HG02623 (cell line): Measurements from ENCODE around the gene B4GALT5.
A peak's percentile ranks its signal among the peaks of the same experiment; 100 is the strongest.
"Not testable (repeated sequence)": the region's sequence is repeated elsewhere in the genome, so short reads cannot be mapped to it uniquely, and the experiment has no call there.

ENCODE experiments used
- ATAC-seq: cut with Tn5 transposase; IDR thresholded peaks from one replicate; pipeline ENCODE4 v1.9.1; 2021; ENCODE audit warnings: moderate library complexity; ENCODE audit not compliant: unreplicated experiment

B4GALT5 gene

DNA sequence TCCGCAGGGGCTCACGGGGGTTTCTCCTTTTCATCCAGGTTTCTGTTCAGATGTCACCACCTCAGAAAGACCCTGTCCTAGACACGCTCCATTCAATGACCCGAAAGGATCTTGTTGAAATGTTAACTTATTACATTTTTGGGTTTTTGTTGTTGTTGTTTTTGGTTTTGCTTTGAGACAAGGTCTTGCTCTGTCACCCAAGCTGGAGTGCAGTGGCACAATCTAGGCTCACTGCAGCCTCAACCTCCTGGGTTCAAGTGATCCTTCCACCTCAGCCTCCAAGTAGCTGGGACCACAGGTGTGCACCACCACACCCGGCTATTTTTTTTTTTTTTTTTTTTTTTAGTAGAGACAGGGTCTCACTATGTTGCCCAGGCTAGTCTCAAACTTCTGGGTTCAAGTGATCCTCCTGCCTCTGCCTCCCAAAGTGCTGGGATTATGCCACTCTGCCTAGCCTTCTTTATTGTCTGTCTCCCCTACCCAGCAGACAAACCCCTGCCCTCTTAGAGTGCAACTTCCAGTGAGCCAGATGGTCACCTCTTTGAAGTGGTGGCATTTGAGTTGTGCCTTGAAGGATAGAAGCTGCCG, 102.0 kb downstream of the B4GALT5 start:
- ATAC-seq: not testable (repeated sequence)

DNA sequence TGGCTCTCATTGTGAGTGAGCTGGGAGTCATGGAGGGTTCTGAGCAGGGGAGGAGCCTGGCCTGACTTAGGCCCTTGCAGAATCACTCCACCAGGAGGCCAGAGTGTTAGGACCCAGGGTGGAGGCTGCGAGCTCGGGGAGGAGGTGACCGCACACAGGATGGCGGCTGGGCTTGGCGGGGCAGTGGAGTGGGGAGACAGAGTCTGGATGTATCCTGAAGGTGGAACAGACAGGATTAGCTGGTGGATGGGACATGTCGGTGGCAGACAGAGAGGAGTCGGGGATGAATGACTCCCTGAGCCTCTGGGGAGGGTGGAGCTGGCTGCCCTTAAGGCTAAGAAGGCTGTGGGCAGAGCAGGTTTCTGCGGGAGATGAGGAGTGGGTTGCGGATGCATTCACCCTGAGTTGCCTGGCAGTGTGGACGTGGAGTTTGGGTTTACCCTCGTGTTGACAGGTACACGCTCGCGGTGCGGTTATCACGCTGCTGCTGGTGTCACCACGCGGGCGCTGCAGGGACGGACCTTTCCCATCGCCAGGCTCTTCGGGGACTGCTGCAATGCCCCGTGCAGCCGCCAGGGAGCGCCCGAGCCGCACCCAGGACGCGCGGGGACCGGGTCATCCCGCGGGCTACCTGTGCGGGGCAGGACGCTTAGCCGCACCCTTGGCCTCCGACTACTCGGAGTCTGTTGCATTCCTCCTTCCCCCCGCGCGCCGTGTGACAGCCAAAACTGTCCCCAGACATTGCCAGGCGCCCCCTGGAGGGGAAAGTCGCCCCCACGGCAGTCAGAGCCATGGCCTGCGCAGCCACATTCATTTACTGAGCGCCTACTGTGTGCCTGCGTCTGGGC, 102.8 kb downstream of the B4GALT5 start:
- peak; percentile 57 for ATAC-seq

DNA sequence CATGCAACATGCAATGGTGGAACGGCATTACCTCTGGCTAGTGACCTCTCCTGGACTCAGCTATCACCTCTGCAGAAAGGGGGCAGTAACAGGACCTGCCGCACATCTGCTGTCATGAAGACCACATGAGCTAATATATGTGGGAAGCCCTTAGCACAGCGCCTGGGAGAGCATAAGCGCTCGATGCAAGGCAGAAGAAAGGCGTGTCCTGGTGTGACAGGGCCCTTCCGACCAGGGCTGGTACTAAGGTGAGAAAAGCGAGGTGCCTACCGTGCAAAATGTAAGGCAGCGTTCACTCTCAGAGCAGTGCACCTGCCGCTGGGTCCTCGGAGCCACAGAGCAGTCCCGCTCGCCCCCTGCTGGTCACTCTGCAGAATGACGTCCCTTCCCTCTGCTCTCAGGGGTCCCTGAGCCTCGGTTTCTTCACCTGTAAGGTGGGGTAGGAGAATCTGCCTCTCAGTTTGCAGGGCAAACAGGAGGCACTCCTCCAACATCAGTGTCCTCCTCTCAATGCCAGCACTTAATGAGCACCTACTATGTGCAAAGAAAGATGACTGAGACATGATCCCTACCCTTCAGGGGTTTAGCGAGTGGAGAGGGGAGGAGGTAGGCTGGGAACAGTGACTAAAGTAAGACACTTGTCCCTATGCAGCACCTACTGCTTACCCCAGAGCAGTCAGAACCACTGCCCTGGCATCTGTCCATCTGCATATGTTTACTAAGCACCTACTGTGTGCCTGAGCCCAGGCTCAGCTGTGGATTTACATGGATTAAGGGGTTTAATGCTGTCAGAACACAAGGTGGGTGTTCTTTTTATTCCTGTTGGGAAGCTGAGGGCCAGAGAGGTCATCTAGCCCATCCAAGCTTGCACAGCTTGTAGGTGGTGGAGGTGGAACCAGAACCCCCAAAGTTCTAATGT, 104.7 kb downstream of the B4GALT5 start:
- ATAC-seq: no peak

DNA sequence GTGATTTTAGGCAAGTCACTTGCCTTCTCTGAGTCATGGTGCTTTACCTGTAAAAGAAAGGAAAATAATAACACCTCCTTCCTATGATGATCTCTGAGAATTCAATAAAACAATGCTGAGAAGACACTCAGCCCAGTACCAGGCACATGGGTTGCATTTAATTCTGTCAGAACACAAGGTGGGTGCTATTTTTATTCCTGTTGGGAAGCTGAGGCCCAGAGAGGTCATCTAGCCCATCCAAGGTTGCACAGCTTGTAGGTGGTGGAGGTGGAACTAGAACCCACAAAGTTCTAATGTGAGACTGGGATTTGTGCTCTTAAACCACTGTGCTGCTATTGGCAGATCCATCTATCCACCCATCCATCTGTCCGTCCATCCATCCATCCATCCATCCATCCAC, 106.1 kb downstream of the B4GALT5 start:
- ATAC-seq: no peak

DNA sequence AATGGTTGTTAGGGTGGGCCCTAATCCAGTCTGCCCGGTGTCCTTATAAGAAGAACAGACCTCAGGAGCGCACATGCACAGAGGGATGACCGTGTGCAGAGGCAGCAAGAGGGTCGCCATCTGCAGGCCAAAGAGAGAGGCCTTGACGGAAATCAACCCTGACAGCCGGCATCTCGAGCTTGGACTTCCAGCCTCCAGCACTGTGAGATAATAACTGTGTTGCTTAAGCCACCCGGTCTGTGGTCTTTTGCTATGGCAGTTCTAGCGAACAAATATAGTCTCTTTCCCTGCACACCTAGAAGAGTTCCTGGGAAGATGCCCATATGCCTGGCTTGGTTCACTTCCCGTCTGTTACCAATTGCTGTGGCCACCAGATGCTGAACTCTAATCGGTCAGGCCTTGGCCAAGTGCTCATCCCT, 110.5 kb downstream of the B4GALT5 start:
- ATAC-seq: no peak

DNA sequence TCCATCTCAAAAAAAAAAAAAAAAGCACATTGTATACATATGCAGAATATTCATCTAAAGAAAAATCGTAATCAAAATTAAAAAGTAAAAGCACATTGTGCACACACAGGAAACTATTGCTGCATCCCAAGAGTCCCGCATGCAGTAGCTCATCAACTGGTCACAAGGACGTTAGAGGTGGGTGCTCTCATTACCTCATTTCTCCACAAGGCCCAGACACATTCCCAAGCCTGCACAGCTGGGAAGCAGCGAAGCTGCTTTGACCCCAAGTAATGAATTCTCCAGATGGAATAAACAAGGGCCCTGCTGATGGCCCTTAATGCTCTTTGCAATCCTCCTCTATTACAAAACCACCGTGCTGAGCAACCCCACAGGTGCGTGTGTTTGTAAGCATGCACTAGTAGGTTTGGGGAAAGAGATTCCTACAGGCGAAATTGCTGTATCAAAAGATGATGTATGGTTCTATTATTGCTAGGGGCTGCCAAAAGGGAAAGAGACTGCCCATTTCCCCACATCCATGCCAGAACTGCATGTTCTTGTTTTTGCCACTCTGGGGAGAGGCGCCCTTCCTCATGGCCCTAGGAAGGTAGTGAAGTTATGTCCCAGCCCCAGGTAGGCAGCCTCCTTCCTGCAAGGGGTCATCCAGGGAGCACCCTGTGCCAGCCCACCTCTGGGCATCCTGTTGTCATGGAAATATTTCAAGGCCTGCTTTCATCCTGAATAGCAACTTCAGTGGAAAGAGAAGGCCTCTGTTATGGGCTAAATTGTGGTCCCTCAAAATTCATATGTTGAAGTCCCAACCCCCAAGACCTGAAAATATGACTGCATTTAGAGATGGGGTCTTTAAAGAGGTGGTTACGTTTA, 111.1 kb downstream of the B4GALT5 start:
- no peak for ATAC-seq

DNA sequence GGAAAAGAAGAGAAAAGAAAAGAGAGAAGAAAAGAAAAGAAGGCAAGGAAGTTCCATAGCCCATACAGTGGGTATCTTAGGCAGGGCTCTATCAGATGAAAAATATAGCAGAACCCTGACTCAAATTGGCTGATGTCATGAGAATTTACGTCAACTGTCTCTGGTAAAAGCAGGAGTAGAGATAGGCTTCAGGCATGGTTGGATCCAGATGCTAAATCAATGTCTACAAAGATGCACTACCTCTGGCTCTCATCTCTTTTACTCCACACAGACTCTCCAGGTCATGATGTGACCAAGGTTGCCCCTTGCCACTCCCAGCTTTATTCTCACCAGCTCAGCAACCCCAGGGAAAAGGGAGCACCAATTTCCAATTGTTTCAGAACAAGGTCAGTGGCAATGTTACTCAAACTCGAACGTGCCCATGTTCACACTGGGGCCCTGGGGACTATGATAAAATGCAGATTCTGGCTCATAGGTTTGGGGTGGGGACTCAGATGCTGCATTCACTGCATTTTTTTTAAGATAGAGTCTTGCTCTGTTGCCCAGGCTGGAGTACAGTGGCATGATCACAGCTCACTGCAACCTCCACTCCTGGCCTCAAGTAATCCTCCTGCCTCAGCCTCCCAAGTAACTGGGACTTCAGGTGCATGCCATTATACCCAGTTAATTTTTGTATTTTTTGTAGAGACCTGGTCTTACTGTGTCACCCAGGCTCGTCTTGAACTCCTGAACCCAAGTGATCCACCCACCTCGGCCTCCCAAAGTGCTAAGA, 112.3 kb downstream of the B4GALT5 start:
- ATAC-seq: no peak

DNA sequence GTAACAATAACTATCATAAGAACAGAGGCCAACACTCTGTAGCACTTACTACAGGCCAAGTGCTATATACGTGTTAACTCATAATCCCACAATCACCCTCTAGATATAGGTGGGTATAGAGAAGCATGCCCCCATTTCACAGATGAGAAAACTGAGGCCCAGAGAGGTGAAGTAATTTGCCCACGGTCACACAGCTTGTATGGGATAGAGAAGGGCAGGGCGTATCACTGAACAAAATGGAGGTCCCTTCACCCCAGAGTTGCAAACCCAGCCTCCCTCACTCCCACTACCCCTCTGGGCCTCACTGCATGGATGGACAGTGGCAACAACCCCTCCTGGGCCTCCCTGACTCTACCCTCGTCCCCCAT, 113.9 kb downstream of the B4GALT5 start:
- no peak for ATAC-seq

DNA sequence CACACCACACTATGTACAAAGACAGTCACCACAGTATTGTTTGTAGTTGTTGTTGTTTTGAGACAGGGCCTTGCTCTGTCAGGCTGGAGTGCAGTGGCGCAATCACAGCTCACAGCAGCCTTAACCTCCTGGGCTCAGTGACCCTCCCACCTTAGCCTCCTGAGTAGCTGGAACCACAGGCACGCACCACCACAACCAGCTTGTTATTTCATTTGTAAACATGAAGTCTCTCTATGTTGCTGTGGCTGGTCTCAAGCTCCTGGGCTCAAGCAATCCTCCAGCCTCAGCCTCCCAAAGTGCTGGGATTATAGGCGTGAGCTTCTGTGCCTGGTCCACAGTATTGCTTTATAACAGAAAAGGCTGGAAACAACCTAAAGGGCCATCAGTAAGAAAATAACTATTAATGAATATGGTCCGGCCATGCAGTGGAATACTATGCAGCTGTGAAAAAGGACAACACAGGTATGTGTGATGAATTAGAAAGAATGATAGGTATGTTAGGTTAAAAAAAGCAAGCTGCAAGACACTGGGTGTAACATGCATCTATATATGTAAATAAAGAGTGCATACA, 115.8 kb downstream of the B4GALT5 start:
- no peak for ATAC-seq

DNA sequence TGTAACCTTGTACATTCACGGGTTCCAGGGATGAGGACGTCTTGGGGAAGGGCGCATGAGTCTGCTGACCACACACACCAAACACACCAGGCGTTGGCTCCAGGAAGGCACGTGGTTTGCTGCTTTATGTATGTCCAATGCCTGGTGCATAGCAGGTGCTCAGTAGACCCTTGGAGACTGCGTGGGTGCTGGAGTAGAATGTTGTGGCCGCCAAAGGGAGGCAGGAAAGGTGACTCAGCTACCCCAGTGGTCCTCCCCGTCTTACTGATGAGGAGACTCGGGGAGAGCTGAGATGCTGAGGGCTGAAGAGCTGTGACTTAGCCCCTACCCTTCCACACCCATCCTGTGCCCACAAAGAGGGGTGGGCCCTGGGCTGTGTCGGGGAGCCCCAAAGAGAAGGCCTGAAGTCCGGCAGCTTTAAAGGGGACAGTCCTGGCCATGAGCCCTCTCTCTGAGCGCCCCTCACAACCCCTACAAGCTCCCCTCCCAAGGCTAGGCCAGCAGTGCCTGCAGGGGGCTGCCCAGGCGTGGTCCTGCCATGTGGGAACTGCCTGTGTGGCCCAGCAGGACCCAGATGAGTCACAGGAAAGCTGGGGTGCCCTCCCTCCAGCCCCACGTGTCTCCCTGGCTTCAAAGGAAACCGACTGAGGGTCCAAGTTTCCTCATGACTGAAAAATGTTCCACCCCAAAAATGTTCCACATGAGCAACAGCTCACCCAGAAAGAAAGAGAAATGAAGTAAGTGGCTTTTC, 117.7 kb downstream of the B4GALT5 start:
- ATAC-seq: no peak

DNA sequence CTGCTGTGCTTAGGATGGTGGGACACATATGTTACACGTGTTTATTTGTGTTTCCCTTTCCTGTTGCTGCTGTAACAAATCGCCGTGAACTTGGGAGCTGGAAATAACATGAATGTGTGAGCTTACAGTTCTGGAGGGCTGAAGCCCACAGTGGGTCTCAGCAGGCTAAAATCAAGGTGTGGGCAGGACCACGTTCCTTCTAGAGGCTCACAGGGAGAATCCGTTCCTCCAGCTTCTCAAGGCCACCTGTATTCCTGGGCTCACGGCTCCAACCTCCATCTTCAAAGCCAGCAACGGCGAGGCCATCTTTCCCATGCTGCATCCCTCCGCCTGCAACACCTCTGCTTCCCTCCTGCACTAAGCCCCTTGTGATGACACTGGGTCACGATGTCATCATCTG, 118.3 kb downstream of the B4GALT5 start:
- ATAC-seq: no peak

DNA sequence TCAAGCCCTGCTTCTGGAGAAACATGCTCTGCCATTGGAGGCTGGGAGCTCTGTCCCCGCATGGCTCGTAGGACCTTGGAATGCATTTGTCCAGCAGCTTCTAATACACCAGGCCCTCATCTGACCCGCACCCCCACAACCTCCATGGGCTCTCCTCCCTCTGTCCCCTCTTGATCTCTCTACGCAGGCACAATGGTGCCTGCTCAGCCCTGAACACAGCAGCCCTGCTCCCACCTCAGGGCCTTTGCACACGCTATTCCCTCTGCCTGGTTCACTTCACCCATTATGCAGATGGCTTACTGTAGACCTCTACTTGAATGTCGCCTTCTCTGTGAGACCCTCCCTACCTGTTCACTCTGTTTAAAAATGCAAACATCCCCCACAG, 118.8 kb downstream of the B4GALT5 start:
- no peak for ATAC-seq

DNA sequence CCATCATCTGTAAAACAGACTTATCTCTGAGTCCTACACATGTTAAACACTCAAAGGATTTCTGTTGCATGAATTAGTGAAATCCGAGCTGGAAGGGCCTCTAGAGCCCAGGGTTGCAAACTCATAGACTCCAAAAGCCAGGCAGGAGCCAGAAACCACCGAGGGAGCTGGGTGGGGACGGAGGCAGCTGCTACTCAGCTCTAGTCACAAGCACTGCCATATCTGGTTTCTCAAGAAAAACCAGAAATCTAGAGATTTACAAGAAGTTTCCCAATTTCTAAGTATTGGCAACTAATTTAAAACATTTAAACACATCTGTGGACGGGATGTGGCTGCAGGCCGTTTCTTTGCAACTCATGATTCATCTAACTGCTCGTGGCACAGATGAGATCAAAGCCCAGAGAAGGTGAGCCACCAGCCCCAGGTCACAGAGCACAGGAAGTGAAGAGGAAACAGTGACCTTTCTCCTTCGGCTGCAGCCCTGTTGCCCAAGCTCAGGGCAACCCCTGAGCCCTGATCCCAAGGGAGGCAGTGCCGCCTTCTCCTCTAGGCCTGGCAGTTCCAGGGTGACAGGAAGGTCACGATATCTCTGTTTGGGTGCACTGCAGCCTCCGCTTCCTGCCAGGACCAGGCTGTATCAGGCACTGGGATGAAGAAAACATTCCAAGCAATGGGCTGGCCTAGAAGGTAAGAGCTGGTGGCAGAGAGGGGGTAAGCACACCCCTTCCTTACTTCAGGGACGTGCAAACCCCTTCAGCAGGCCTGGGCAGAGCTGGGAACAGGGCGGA, 119.3 kb downstream of the B4GALT5 start:
- ATAC-seq: no peak

DNA sequence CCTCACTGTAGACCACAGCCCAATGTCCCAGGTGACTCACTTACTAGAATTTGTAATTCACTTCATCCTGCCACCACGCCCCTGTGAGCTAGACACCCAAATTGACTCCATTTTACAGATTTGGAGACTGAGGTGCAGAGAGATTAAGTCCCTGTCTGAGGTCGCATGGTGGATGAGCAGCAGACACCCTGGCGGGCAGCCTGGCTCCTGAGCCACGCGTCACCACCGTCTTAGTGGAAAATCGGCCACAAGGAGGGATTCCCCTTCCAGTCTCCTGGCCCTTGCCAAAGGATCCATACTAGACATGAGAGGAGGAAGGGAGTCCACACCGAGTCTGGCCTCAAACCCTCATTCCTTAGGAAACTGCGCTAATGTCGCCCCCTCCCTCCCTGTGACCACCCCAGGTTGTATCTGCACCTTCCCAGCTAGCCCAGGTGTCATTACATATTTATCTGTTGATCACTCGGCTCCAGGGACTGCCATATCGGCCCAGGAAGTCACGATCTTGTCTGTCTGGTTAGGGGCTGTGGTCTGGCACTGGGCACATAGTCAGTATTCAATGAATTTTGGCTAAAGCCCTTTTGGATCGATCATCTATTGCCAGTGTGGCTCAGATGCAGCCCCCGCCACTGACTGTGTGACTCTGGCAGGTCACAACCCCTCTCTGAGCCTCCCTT, 120.1 kb downstream of the B4GALT5 start:
- ATAC-seq: no peak

DNA sequence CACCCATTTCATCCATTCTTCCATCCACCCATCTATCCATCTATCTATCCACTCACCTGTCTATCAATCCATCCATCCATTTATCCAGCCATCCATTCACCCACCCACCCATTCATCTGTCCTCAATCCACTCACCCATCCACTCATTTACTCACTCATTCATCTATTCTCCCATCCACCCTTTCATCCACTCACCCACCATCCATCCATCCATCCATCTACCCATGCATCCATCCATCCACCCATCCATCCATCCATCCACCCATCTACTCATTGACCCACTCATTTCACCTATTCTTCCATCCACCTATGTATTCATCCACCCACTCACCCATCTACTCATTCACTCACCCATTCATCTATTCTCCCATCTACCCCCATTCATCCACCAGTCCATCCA, 121.6 kb downstream of the B4GALT5 start:
- ATAC-seq: no peak

DNA sequence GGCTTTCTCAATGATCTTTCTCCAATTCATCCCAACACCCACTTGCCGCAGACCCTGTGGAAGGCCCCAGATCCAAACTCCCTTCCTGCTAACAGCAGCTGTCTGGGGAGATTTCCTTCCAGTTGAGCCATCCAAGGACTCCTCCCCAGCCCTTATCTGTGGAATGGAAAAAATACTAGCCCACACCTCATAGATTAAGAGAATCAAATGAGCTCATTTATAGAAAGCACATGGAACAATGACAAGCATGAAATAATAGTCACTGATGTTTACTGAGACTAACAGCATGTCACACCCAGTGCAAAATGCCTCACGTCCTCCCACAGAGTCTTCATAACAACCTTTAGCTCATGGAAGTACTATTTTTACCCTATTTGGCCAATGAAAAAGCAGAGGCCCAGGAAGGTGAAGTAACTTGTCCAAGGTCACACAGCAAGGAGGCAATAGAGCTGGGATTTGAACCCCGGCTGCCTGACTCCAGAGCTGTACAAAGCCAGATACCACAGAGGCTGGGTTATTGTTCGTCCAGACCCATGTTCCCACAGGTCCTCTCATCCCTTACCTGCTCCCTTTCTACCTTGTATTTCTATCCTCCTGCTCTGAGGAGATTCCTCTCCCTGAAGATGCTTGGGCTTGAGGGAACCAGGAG, 122.3 kb downstream of the B4GALT5 start:
- no peak for ATAC-seq
